Stimulated activated naive CD8-positive, alpha-beta T cell treated with anti-CD3 and anti-CD28 coated beads, Interleukin-15, Interleukin-2, amounts not matched to agents 100 ng/mL and 50 ng/mL, for 24 hours (primary cell): ENCODE measurements around the gene ACTN4.

ENCODE experiments used
- H3K27ac Mint-ChIP-seq: one replicate; pipeline ENCODE4 v1.8.0; 2021; ENCODE audit warnings: mild to moderate bottlenecking, mixed read lengths
- H3K27me3 Mint-ChIP-seq: one replicate; pipeline ENCODE4 v1.8.0; 2021; ENCODE audit warnings: mixed read lengths
- H3K36me3 Mint-ChIP-seq: one replicate; pipeline ENCODE4 v1.8.0; 2021; ENCODE audit warnings: low read depth, mixed read lengths
- H3K4me1 Mint-ChIP-seq: one replicate; pipeline ENCODE4 v1.8.0; 2021; ENCODE audit warnings: low read depth, mixed read lengths
- H3K4me3 Mint-ChIP-seq: one replicate; pipeline ENCODE4 v1.8.0; 2021; ENCODE audit warnings: mild to moderate bottlenecking, mixed read lengths
- H3K9me3 Mint-ChIP-seq: one replicate; pipeline ENCODE4 v1.8.0; 2021; ENCODE audit warnings: mixed read lengths

ACTN4 gene

GRCh38 chr19:38700350-38700901, 53.0 kb downstream of the ACTN4 start:
- Mint-ChIP-seq H3K9me3 (no peaks in the 10 kb centered on the region), H3K36me3 (peaks cover 26% of the 10 kb centered on the region), H3K4me1 (peaks cover 28% of the 10 kb centered on the region), H3K4me3 (no peak overlapping the region), H3K27me3 (no peaks in the 10 kb centered on the region), H3K27ac (no peak overlapping the region)

- no peaks in the 10 kb centered on the region for H3K27me3 Mint-ChIP-seq
- H3K9me3 Mint-ChIP-seq, result no peaks in the 10 kb centered on the region
- H3K4me3 Mint-ChIP-seq, result no peak overlapping the region
- no peak overlapping the region for H3K27ac Mint-ChIP-seq
- H3K36me3 Mint-ChIP-seq, result peaks cover 30% of the 10 kb centered on the region
- peaks cover 26% of the 10 kb centered on the region for H3K4me1 Mint-ChIP-seq
These were observed 53.5 kb downstream of the ACTN4 start for GRCh38 chr19:38700902-38701454.

GRCh38 chr19:38701455-38702063, 54.1 kb downstream of the ACTN4 start:
- Mint-ChIP-seq H3K27ac (no peak overlapping the region), H3K27me3 (no peaks in the 10 kb centered on the region), H3K9me3 (no peaks in the 10 kb centered on the region), H3K4me3 (no peak overlapping the region), H3K36me3 (peaks cover 29% of the 10 kb centered on the region), H3K4me1 (peaks cover 21% of the 10 kb centered on the region)

- peaks cover 31% of the 10 kb centered on the region for H3K36me3 Mint-ChIP-seq
- H3K4me3 Mint-ChIP-seq, result no peak overlapping the region
- H3K4me1 Mint-ChIP-seq, result peaks cover 18% of the 10 kb centered on the region
- no peaks in the 10 kb centered on the region for H3K9me3 Mint-ChIP-seq
- no peak overlapping the region for H3K27ac Mint-ChIP-seq
- no peaks in the 10 kb centered on the region for H3K27me3 Mint-ChIP-seq
These were observed 54.8 kb downstream of the ACTN4 start for GRCh38 chr19:38702278-38702677.

GRCh38 chr19:38703509-38703908, 56.1 kb downstream of the ACTN4 start:
- Mint-ChIP-seq H3K9me3 (no peaks in the 10 kb centered on the region), H3K27me3 (no peaks in the 10 kb centered on the region), H3K4me1 (peaks cover 8% of the 10 kb centered on the region), H3K36me3 (peaks cover 37% of the 10 kb centered on the region), H3K27ac (no peak overlapping the region), H3K4me3 (no peak overlapping the region)

GRCh38 chr19:38704488-38705026, 57.1 kb downstream of the ACTN4 start:
- Mint-ChIP-seq H3K9me3 (no peaks in the 10 kb centered on the region), H3K4me1 (no peaks in the 10 kb centered on the region), H3K27me3 (no peaks in the 10 kb centered on the region), H3K4me3 (no peak overlapping the region), H3K36me3 (peaks cover 42% of the 10 kb centered on the region), H3K27ac (no peak overlapping the region)

GRCh38 chr19:38705197-38706019, 58.0 kb downstream of the ACTN4 start:
- no peaks in the 10 kb centered on the region for H3K9me3 Mint-ChIP-seq
- H3K4me1 Mint-ChIP-seq, result no peaks in the 10 kb centered on the region
- H3K27ac Mint-ChIP-seq, result peak overlapping the region; percentile 26
- H3K36me3 Mint-ChIP-seq, result peaks cover 44% of the 10 kb centered on the region
- no peak overlapping the region for H3K4me3 Mint-ChIP-seq
- no peaks in the 10 kb centered on the region for H3K27me3 Mint-ChIP-seq

- Mint-ChIP-seq H3K4me1 (no peaks in the 10 kb centered on the region), H3K27me3 (no peaks in the 10 kb centered on the region), H3K9me3 (no peaks in the 10 kb centered on the region), H3K27ac (no peak overlapping the region), H3K36me3 (peaks cover 39% of the 10 kb centered on the region), H3K4me3 (no peak overlapping the region)
These were observed 59.5 kb downstream of the ACTN4 start for GRCh38 chr19:38706792-38707511.

- Mint-ChIP-seq H3K9me3 (no peaks in the 10 kb centered on the region), H3K27me3 (no peaks in the 10 kb centered on the region), H3K36me3 (peaks cover 39% of the 10 kb centered on the region), H3K4me3 (no peak overlapping the region), H3K27ac (no peak overlapping the region), H3K4me1 (no peaks in the 10 kb centered on the region)
These were observed 60.2 kb downstream of the ACTN4 start for GRCh38 chr19:38707512-38708114.

GRCh38 chr19:38708413-38709024, 61.1 kb downstream of the ACTN4 start:
- Mint-ChIP-seq H3K27ac (peak overlapping the region; percentile 21), H3K36me3 (peaks cover 40% of the 10 kb centered on the region), H3K4me3 (no peak overlapping the region)

GRCh38 chr19:38709119-38709518, 61.7 kb downstream of the ACTN4 start:
- no peak overlapping the region for H3K27ac Mint-ChIP-seq
- H3K4me3 Mint-ChIP-seq, result no peak overlapping the region
- H3K9me3 Mint-ChIP-seq, result no peaks in the 10 kb centered on the region
- peaks cover 37% of the 10 kb centered on the region for H3K36me3 Mint-ChIP-seq
- no peaks in the 10 kb centered on the region for H3K27me3 Mint-ChIP-seq
- H3K4me1 Mint-ChIP-seq, result no peaks in the 10 kb centered on the region

More at GRCh38 chr19:38708413-38709024, 61.1 kb downstream of the ACTN4 start:
- H3K4me1 Mint-ChIP-seq, result no peaks in the 10 kb centered on the region
- no peaks in the 10 kb centered on the region for H3K9me3 Mint-ChIP-seq
- no peaks in the 10 kb centered on the region for H3K27me3 Mint-ChIP-seq

- Mint-ChIP-seq H3K27me3 (no peaks in the 10 kb centered on the region), H3K4me1 (no peaks in the 10 kb centered on the region), H3K4me3 (no peak overlapping the region), H3K27ac (no peak overlapping the region), H3K36me3 (peaks cover 38% of the 10 kb centered on the region), H3K9me3 (no peaks in the 10 kb centered on the region)
These were observed 62.4 kb downstream of the ACTN4 start for GRCh38 chr19:38709671-38710415.

- Mint-ChIP-seq H3K36me3 (peaks cover 39% of the 10 kb centered on the region), H3K27ac (no peak overlapping the region), H3K9me3 (no peaks in the 10 kb centered on the region), H3K4me1 (no peaks in the 10 kb centered on the region), H3K27me3 (no peaks in the 10 kb centered on the region), H3K4me3 (no peak overlapping the region)
These were observed 62.9 kb downstream of the ACTN4 start for GRCh38 chr19:38710416-38710702.
